ENCODE data around the gene VSIR.
A peak's percentile ranks its signal among the peaks of the same experiment; 100 is the strongest.

Gene VSIR

DNA sequence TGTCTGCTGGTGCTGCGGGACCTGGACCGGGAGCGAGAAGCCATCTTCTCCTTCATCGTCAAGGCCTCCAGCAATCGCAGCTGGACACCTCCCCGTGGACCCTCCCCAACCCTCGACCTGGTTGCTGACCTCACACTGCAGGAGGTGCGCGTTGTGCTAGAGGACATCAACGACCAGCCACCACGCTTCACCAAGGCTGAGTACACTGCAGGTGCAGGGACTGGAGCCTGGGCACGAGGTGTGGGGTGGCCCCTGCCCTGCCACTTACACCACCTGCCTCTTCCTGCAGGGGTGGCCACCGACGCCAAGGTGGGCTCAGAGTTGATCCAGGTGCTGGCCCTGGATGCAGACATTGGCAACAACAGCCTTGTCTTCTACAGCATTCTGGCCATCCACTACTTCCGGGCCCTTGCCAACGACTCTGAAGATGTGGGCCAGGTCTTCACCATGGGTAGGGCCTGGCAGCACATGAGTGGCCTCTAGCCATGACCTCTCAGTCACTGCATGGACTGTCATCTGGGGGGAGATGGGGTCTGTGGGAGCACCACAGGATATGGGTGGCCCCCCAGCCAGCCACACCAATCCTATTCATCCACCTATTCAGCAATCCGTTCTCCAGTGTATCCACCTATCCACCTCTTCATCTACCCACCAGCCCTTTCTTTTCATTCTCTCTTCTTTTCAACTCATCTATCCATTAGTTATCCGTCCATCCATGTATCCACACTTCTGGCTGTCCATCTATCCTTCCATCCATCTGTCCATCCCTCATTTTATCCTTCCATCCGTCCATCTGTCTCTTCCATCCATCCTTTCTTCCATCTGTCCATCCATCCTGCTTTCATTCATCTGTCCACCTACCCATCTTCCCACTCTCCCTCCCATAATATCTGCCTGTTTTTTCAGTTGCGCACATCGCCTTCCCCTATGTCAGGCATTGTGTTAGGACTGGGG lies 34.5 kb upstream of the VSIR start:
- DNase-seq = no peak

DNA sequence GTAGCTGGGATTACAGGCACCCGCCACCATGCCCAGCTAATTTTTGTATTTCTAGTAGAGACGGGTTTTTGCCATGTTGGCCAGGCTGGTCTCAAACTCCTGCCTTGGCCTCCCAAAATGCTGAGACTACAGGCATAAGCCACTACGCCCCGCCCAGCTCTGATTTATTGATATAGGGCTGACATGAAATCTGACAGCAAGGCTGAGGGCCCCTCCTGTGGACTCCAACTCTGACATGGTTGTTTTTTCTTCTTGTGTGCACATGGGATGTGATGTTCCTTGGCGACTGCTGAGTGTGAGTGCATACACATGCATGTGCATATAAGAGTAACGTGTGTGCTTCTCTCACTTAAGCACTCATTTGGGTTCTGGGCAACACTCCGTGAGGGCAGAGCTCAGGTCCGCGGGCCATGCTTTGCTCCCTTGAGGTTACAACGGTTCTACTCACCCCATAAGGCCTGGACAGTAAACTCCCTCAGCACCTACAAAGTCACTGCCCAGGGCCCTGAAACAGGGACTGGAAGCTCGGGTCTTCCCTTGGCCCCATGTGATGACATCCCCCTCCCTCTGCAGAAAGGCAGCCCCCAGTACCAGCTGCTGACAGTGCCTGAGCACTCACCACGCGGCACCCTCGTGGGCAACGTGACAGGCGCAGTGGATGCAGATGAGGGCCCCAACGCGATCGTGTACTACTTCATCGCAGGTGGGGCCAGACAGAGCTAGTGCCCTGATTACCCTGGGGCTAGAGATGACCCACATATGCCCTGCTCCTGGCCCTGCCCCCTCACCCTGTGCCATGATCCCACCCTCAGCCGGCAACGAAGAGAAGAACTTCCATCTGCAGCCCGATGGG lies 33.6 kb upstream of the VSIR start:
- DNase-seq = no peak

DNA sequence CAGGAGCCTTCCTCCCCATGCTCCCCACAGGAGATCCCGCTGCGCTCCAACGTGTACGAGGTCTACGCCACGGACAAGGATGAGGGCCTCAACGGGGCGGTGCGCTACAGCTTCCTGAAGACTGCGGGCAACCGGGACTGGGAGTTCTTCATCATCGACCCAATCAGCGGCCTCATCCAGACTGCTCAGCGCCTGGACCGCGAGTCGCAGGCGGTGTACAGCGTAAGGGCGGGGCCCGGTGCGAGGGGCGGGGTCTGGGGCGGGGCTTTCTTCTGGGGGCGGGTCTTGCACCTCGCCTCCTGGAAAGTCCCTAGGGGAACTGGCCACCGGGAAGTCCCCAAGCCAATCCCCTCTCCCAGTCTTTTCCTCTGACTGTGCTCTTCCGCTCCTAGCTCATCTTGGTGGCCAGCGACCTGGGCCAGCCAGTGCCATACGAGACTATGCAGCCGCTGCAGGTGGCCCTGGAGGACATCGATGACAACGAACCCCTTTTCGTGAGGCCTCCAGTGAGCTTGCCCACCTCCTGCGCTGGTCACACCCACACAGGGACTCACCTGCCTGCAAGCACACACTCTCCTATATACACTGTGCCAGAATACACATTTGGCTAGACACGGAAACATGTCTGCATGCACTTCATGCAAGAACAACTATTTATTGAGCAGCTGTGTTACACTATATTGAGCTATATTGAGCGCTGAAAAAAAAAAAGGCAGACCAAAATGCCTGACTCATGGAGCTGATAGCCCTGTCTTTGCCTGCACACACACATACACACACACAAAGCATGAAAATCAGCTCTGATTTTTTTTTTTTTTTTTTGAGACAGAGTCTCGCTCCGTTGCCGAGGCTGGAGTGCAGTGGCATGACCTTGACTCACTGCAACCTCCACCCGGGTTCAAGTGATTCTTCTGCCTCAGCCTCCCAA lies 32.7 kb upstream of the VSIR start:
- peak in 10 of 58 donors; percentile 11 to 50 (median 38) for DNase-seq

DNA sequence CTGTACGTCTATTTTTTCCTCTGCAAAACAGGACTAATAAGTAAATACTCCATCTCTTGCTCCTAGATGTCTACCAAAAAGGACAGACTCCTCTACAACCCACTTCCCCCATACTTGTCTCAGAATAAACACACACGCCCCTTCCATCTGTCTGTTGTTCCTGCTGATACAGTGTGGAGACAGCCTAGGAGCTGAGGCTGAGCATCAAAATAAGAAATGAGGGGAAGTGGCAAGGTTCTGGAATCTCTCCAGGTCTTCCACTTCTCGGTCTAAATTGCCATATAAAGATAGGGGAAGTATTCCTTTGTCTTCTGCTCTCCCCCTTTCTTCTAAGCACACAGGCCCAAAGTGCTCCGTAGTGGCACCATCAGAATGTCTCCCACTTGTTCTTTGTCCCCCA lies 30.8 kb upstream of the VSIR start:
- DNase-seq = peak in 10 of 58 donors; percentile 10 to 67 (median 24)

DNA sequence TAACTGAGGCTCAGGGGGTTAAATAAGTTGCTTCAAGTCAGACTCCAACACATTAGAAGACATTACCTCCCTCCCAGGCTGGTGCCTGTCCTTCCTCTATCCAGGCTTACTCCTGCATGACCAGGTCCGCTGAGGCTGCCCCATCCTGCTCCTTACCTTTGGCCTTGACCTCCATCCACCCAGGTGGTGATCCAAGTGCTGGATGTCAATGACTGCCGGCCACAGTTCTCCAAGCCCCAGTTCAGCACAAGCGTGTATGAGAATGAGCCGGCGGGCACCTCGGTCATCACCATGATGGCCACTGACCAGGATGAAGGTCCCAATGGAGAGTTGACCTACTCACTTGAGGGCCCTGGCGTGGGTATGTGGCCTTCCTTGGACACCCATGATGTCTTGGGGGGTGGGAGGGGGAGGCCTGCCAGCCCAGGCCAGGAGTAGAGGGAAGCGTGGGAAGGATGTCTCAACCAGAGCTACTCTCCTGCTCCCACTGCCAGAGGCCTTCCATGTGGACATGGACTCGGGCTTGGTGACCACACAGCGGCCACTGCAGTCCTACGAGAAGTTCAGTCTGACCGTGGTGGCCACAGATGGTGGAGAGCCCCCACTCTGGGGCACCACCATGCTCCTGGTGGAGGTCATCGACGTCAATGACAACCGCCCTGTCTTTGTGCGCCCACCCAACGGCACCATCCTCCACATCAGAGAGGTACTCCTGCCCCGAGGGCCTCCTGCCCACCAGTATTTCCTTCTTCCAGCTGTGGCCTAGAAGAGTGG lies 29.6 kb upstream of the VSIR start:
- DNase-seq = no peak

DNA sequence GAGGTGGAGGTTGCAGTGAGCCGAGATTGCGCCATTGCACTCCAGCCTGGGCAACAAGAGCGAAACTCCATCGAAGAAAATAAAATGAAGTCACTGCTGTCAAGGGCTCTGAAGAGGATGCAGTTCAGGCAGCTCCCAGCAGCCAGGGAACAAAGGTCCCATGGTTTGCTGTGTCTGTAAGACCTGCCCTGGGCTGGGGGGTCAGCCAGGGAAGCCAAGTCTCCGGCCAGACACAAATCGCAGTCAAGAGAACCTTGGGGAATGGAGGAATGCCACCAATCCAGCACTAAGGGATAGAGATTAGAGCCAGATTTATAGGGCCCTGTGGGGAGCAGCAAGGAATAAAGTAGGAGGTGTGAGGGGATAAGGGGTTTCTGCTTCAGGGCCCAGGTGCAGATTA lies 28.9 kb upstream of the VSIR start:
- DNase-seq = no peak

DNA sequence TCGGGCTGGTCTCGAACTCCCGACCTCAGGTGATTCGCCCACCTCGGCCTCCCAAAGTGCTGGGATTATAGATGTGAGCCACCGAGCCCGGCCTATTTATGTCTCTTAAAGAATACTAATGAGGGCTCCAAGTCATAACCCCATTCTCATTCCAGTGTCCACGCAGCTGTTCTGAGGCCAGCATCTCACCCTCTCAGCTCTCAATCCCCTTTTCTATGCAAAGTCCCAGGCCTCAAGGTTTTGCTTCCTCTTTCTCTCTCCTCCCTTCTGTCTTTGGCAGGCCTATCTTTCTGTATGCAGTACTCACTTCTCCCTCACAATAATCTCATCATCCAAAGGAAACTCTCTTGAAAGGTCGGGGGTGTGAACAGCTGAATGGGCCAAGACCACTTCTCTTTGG lies 28.0 kb upstream of the VSIR start:
- DNase-seq = no peak

DNA sequence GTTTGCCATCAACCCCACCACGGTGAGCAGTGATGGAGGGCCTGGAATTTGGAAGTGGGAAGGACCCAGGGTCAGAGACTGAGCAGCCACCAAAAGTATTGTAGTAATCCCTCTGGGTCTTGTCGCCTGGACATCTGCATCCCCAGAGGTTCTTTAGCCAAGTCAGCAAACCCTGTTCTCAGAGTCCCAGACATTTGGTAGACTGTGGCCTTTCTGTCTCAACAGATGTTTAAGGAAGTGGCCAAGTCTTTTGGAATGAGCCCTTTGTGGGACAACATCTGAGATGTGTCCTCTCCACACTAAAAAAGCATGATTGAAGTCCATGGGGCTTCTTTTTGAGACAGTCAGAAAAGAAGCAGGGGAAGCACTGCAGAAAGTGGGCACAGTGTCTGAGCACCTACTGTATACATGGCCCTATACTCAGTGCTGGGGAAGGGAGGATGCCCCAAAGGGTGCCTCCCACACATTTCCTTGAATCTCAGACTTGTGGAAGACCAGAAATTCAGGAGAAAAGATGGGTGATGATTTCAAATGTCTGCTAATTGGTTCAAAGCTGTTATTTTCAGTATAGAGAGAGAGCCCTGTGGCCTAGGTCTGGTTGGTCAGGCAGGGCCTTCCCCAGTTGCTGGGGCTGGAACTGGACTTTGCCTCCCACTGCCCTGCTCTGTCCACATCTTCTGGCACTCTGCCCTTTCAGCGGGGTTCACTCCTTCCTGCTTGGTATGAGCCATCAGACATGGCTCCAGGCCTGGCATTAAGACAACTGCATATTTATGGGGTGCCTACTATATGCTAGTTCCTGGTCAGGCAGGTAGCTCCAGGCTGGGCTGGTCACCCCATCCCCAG lies 26.5 kb upstream of the VSIR start:
- no peak for DNase-seq

DNA sequence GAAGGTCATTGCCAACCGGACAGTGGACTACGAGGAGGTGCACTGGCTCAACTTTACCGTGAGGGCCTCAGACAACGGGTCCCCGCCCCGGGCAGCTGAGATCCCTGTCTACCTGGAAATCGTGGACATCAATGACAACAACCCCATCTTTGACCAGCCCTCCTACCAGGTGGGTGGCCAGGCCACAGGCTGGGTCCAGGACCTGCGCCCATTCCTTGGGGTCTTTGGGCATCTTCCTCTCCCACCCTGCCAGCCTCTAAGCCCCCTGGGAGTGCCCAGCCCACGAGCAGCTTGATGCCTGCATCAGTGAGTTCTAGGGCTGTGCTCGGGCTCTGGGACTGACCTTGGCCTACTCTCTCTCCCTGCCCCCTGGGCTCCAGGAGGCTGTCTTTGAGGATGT lies 25.8 kb upstream of the VSIR start:
- no peak for DNase-seq

DNA sequence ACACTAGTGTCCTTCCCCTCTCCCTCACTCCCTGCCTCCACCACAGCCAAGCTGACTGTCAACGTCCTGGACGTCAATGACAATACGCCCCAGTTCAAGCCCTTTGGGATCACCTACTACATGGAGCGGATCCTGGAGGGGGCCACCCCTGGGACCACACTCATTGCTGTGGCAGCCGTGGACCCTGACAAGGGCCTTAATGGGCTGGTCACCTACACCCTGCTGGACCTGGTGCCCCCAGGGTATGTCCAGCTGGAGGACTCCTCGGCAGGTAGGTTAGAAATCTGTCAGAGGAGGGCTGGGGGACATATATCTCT lies 24.9 kb upstream of the VSIR start:
- DNase-seq = no peak

DNA sequence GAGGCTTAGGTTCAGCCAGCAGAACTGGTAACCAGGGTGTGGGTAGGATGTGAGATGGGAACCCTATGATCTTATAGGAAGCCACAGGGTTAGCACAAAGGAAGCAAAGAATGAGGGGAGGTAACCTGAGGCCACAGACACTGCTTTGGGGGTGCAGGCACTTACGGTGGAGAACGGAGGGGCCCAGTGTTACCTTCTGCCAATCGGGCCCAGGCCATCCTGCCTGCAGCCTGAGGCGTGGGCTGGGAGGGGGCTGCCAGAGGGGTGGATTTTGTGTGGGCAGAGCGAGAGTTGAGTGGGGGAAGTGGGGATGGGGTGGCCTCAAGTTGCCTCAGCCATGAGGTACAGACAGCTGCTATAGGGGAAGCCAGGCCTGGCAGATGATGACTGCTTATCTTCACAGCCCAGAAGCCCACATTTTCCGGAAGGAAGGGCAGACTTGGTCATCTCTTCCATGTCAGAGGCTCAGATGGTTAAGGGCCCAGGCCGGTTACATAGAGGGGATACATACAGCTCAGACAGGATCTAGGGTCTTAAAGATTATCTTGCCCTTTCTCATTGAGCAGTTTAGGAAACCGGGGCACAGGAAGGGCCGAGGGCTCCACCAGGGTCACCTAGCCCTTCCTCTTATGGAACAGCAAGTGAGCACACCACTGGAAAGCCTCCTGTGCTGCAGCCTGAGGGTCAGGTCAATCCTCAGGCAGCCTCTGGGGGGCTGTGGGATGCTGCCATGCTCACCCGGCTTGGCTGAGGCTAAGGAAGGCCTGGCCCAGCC lies 24.4 kb upstream of the VSIR start:
- no peak for DNase-seq

DNA sequence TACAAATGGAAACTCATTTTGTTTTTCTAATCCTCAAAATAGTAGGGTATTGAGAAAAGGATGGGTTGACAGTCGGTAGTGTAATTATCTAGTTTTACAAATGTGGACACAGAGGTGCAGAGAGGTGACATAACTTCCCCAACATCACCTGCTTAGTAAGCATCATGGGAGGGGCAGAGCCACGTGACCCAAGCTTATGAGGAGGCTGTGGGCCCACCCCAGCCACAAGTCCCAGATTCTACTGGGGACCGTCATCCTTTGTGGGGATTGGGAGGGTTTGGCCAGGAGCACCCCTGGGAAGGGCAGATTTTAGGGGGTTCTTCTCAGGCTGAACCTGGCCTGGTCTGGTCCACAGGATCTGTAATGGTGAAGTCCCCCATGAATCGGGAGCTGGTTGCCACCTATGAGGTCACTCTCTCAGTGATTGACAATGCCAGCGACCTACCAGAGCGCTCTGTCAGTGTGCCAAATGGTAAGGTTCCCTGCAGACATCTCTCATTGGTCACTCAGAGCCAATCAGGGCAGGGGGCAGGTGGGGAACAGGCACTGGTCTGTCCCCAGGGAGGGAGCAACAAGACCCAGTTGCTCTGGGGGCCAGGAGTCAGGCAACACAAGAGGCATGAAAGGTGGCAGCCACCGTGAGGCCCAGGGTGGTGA lies 23.6 kb upstream of the VSIR start:
- DNase-seq = no peak

DNA sequence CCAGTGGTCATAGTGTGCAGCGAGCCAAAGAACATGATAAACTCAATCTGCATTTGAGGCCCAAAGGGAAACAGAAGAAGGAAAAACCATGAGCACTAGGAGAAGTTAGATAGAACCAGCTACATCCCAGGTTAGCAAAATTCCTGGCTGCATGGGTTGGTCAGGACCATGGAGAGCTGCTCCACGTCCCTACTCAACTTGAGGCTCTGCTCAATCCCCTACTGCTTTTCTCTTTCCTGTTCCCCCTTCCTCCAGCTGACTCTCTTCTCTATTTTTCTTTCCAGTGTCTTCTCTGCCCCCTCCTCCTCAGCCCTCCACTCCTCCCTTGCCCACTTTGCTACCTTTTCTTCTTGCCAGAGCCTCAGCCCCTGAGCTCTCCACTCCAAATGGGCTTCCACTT lies 21.9 kb upstream of the VSIR start:
- no peak for DNase-seq

DNA sequence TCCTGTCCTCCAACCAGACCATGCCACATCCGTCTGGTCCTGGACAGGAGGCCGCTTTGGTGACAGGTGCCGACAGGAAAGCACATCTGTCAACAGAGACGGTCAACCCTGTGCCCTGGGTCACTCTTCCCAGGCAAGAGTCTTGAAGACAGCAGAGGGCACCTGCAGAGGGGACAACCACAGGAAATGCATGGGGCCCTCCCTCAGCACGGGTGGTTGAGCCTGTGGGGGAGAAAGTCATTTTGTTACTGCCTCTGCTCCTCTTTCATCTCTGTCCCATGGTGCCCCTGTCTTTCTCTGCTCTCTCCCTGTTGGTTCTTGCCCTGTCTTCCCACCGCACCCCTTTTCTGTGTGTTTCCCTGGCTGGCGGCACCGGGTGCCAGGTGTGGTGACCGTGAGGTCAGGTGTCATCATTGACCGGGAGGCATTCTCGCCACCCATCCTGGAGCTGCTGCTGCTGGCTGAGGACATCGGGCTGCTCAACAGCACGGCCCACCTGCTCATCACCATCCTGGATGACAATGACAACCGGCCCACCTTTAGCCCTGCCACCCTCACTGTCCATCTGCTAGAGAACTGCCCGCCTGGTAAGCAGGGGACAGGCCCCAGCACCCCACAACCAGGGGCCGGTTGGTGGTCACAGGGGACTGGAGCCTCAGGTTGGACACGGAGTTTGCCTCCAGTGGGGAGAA lies 17.6 kb upstream of the VSIR start:
- no peak for DNase-seq

DNA sequence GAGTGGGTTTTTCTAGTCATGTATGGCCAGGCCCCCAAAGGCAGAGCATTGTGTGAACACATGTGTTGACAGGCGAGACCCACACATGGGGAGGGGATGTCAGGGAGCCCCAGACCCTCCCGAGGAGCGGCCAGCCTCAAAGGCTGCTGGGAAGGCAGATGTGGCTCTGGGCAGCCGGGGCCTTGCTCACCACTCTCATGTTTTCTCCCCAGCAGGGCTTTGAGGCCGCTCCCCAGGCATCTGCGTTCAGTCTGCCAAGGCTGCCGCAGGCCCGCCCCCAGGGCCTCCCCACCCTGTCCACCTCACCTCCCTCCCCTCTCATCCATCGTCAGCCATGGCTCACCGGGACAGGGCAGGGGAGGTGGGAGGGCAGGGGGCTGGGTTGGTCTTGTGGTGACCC lies 16.6 kb upstream of the VSIR start:
- no peak for DNase-seq

DNA sequence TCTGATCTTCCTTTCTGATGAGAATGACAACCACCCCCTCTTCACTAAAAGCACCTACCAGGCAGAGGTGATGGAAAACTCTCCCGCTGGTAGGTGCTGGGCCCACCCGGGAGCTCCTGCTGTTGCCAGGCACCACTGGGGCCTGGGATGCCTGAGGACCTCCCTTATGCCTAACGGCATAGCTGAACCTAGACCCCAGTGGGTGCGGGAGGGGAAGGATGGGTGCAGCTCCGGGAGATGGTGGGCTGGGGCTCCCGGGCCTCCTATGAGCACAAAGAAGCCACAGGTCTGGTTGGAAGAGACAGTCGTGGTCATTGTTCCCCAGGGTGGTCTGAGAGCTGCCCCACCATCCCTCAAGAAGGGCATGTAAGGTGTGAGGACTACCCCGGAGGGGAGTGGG lies 15.6 kb upstream of the VSIR start:
- no peak for DNase-seq

DNA sequence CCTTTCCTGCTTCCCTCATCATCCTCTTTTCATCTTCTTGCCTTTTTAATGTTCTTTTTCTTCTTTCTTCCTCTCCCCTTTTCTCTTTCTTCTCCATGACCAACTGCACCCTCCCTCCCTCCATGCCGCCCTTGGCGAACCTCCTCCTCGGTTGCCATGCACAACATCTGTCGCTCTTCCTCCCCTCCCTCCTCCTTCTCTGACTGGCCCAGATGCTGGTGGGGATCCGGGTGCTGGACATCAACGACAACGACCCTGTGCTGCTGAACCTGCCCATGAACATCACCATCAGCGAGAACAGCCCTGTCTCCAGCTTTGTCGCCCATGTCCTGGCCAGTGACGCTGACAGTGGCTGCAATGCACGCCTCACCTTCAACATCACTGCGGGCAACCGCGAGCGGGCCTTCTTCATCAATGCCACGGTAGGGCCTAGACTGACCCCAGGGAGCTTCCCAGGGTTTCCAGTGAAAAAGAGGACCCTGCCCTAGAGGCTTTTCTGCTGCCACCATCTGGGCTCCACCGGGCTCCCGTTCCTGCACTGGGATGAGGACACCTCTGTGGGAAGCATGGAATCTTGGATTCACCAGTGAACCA lies 11.5 kb upstream of the VSIR start:
- DNase-seq = no peak
